HG02973 (cell line): Measurements from ENCODE around the gene SLC18A3.

Experiments
- ATAC-seq: cut with Tn5 transposase; IDR thresholded peaks from one replicate; pipeline ENCODE4 v1.9.1; 2021; ENCODE audit warnings: moderate library complexity; ENCODE audit not compliant: unreplicated experiment

Gene SLC18A3

DNA sequence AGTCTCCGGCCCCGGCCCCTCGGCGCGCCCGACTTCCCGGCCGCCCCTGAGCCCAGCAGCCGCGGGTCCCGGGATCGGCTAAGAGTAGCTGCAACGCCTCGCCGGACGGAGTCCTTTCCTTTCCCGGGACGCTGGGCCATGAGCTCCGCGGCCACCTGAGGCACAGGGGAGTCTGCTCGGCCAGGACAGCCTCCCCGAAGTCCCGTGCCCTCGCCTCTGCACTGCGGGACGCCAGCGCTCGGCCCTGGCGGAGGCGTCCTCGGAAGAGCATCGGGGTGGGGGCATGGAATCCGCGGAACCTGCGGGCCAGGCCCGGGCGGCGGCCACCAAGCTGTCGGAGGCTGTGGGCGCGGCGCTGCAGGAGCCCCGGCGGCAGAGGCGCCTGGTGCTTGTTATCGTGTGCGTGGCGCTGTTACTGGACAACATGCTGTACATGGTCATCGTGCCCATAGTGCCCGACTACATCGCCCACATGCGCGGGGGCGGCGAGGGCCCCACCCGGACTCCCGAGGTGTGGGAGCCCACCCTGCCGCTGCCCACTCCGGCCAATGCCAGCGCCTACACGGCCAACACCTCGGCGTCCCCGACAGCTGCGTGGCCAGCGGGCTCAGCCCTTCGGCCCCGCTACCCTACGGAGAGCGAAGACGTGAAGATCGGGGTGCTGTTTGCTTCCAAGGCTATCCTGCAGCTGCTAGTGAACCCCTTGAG, 502 bp downstream of the SLC18A3 start:
- no peak for ATAC-seq

DNA sequence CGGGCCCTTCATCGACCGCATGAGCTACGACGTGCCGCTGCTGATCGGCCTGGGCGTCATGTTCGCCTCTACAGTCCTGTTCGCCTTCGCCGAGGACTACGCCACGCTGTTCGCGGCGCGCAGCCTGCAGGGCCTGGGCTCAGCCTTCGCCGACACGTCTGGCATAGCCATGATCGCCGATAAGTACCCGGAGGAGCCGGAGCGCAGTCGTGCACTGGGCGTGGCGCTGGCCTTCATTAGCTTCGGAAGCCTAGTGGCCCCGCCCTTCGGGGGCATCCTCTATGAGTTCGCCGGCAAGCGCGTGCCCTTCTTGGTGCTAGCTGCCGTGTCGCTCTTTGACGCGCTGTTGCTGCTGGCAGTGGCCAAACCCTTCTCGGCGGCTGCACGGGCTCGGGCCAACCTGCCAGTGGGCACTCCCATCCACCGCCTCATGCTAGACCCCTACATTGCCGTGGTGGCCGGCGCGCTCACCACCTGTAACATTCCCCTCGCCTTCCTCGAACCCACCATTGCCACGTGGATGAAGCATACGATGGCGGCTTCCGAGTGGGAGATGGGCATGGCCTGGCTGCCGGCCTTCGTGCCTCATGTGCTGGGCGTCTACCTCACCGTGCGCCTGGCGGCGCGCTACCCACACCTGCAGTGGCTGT, 1.2 kb downstream of the SLC18A3 start:
- ATAC-seq: no peak

DNA sequence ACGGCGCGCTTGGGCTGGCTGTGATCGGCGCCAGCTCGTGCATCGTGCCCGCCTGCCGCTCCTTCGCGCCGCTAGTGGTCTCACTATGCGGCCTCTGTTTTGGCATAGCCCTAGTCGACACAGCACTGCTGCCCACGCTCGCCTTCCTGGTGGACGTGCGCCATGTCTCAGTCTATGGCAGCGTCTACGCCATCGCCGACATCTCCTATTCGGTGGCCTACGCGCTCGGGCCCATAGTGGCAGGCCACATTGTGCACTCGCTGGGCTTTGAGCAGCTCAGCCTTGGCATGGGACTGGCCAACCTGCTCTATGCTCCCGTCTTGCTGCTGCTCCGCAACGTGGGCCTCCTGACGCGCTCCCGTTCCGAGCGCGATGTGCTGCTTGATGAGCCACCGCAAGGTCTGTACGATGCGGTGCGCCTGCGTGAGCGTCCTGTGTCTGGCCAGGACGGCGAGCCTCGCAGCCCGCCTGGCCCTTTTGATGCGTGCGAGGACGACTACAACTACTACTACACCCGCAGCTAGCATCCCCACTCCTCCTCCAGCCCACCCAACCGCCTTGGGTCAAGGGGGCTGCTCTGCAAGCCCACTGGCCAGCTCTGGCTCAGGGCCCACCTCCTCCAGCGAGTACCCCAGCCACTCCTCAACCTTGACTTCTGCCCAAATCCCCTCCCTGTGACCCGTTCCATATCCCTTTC, 1.9 kb downstream of the SLC18A3 start:
- ATAC-seq: no peak

DNA sequence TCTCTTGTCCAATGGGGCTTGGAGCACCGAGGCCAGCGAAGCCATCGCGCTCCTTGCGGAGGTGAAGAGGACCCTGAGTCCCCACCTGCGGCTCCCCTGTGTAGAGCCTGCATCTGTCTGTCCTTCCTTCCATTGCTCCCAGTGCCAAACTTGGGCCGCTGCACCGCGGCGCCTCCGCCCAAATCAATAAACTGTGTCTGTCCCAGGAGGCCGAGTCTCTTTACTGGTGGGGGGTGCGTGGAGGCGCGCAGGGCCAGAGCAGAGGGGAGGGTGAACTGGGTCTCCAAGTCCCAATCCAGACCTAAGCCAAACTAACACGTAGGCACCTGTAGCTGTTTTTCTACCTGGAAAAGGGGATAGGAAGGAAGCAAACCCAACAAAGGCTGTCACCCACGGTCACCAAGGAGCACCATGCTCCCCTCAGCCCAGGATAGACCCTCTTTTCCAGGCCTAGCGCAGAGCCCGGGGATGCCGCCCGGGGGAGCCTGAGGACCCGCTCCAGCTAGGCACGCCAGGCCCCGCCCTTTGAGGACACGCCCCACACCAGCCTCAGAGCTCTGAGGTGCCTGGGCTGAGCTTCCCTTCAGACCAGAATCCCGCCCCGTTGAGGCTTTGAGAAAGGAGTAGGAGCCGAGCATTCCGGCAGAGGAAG, 2.5 kb downstream of the SLC18A3 start:
- no peak for ATAC-seq

DNA sequence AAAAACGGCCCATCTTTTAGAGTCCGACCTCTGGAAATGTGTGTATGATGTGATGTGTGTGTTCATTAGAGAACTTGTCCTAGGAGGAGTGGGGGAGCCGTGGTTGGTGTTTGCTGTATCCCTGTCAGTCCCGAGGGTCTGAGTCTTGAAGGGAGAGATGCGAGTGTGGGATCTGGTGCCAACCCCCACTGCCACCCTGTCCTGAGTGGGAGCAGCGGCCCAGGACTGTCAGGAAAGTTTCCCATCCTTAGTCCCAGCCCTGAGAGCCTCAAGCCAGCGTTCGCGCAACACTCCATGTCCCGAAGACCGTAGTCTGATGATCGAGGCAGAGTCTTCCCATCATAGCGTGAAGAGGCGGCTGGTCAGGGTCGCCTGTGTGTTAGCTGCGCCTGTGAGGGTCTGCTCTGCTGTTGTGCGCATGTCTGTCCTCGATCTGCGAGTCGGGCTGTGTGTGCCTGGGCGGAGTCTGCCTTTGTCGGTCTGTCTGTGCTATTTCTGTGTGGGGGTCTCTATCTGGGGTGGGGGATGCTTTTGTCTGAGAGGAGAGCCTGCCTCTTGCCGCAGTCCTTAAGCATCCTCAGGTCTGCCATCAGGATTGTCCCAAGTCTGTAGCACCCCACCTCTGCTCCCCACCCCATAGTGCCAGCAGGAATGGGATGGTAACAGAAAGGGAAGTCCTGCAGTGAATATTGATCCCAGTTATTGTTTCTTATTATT, 3.2 kb downstream of the SLC18A3 start:
- no peak for ATAC-seq

DNA sequence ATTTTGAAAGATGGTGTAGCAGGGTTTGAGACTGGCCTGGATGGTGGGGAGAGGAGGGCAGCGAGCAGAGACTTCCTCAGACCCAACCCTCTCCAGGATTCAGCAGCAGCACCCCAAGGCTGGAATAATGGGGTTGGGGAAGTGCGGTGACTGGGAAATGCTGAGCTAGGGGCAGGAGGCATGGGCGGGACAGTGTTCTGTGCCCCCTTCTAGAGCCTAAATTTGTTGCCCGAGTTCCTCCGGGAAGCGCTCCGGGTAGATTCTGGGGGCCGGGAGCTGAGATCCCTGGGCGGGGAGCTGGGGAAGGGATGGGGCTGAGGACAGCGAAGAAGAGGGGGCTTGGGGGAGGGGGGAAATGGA, 3.8 kb downstream of the SLC18A3 start, which contains the start of gene CHAT:
Gene CHAT (plus strand): TSS at position 156 of the 360 bp plus-strand sequence. CDS start 153 bp downstream, at position 309.
- ATAC-seq: no peak

DNA sequence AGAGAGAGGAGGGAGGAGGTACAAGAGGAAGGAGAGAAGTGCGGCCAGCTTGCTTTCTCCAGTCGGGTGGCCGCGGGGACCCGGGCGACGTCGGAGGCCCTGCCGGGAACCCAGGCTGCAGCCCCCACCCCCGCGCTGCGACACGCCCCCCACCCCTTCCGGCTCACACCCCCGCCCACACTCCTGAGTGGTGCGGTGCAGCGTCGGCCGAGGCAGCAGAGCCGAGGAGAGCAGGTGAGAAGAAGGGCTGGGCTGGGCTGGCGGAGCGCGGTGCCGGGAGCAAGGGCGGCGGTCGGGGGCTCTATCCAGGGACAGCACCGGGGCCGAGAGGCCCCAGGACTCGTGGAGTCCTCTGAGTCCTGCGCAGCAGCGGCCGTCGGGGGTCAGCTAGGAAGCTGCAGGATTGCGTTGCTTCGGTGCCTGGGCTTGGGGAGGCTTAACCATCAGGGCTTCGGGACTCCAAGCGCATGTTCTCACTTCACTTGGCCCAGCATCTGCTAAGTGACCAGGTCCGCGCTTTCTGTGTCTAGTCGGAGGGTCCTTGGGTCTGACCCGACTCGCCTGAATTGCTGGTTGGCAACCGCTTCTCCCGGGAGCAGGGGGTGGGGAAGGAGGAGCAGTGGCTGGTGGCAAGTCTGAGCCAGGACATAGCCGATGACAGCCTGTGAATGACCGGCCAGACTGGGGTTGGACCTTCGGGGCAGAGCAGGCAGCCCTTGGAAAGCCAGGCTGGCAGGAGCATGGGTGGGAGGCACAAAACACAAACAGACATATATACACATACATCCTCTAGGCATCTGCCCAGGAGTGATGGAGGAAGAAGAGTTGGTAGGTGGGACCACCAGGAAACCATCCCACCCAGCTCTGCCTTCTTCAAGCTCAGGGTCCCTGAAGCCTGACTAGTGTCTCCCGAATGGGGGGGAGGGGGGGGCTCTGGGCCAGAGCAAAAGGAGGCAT, 4.4 kb downstream of the SLC18A3 start:
- ATAC-seq: no peak

DNA sequence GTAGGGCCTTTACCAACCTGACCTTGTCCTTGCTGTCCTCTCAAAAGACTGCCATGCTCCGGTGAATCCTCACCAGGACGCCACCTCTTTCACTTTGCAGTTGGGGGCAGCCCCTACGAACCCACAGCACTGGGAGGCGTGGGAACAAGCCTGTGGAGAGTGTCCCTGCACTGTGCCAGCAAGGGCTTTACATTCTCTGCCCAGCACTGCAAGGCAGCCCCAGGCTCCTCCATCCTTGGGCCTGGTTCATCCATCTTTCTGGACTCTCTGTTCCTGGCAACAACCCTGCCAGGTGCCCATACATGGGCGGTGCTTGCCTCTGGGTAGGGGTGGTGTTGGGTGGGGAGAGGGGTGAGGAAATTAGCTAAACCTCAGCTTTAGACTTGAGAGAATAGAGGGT, 5.1 kb downstream of the SLC18A3 start:
- no peak for ATAC-seq

DNA sequence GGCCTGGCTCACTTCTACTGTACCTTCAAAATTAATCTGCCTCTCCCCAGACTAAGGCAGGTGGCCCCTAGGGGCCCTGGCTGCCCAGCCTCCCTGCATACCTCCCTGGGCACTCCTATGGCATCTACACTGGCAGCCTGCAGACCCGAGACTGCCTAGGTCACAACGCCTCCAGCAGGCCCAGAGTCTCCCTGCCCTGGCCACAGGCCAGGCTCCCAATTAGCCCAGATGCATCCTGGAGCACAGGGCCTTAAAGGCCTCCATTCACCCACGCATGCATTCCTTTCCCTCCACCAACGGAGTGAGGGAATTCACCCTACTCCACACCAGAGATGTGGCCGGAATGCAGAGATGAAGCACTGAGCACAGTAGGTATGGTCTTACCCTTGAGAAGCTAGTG, 5.6 kb downstream of the SLC18A3 start:
- no peak for ATAC-seq

DNA sequence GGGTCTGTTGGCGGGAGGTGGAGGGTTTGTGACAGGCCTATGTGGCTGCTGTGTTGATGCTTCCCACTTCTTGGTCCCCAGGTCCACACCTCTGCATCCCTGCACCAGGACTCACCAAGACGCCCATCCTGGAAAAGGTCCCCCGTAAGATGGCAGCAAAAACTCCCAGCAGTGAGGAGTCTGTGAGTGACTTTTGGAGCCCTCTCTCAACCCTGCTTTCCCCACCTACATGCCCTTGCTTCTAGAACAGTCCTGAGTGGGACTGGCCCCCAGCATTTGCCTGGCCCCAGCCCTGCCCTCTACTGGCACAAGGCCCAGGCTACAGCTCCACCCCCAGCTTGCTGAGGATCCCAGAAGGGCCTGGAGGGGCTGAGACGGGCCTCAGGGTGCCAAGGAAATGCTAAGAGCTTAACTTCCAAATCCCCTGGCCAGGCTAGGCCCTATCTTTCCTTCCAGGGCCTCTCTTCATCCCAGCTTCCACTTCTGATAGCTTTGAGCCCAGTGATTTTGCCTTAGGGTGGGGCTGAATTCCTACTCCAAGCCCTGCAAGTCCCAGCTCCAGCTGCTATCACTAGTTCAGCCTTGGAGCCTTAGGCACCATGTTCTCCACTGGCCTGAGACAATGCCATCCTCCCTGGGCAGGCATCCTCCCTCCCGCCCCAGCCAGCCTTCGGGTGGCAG, 6.5 kb downstream of the SLC18A3 start:
- ATAC-seq: no peak

DNA sequence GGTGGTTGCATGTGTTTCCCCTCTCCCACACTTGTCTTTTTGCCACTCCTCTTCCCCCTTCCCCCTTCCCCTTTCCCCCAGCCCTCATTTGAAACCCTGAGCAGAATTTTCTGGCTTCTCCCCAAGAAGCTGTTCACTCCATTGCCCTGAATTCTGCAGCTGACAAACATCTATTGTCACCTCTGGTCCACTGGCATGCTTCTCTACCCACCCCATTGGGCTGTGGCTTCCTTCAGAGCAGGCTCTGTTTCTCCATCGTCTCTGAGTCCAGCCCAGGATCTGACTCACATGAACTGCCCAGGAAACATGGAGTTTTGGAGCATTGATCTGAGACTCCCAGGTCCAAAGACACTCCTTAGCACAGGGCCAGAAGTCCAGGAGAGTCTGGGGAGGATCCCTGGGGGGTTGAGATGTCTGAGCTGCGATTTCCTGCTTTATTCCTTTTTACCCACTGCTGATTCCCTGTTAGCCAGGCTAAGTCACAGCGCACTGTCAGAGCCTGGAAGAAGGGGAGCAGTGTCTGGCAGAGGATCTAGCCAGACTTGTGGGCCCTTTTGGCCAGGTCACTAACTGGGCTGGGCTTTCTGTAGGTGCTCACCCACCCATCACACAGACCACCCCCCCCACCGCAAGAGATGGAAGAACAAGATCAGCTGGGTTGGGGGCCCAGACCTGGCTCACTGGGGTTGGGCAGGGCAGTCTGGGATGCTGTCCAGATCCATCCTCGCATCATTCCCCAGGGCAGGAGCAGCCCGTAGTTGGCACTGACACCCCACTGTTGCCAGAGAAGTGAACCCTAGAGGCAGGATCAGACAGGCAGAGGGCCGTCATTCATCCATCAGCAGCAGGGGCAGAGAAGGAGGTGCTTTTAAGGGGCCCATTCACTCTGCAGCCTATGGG, 7.3 kb downstream of the SLC18A3 start:
- no peak for ATAC-seq

DNA sequence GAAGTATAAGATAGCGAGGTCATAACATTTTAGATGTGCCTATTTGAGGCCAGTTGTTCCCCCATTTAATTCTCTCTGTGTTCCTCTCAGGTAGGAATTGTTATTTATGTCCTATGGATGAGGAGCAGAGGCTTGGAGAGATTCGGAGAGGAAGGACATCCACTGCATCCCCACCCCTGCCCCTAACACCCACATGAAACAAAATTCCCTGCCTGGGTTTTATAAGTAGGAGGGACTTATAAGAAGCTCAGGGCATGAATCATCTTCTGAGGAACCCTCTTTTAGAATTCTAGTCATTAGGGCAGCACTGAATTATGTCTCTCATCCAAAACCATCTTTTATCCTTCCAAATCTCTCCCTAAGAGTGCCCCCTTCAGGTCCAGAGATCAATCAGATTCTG, 8.7 kb downstream of the SLC18A3 start:
- no peak for ATAC-seq

DNA sequence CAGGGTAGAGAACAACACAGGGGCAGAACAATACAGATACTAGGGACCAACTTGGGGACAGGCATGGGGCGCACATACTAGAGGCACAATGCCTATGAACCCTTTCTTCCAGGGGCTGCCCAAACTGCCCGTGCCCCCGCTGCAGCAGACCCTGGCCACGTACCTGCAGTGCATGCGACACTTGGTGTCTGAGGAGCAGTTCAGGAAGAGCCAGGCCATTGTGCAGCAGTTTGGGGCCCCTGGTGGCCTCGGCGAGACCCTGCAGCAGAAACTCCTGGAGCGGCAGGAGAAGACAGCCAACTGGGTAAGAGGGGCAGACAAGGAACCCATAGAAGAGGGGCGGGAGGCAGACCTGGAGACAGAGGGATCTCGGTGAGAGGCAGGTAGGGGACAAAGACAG, 9.5 kb downstream of the SLC18A3 start:
- ATAC-seq: no peak

DNA sequence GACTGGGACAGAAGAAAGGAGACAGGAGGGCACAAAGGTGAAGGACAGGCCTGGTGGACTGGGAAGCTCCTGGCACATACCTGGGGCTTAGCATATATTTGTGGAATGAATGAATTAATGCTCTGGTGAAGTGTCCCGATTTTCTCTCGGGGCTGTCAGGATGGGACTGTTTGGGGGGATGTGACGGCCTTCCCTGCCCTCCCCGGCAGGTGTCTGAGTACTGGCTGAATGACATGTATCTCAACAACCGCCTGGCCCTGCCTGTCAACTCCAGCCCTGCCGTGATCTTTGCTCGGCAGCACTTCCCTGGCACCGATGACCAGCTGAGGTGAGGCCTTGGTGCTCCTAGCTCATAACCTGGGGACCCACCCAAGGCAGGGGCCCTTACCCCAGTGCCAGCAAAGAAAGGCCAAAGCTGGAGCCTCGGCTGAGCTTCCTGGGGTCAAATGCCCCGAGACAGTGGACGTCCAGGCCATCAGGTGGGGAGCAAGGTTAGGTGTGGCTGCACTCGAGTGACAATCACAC, 10.2 kb downstream of the SLC18A3 start:
- no peak for ATAC-seq

DNA sequence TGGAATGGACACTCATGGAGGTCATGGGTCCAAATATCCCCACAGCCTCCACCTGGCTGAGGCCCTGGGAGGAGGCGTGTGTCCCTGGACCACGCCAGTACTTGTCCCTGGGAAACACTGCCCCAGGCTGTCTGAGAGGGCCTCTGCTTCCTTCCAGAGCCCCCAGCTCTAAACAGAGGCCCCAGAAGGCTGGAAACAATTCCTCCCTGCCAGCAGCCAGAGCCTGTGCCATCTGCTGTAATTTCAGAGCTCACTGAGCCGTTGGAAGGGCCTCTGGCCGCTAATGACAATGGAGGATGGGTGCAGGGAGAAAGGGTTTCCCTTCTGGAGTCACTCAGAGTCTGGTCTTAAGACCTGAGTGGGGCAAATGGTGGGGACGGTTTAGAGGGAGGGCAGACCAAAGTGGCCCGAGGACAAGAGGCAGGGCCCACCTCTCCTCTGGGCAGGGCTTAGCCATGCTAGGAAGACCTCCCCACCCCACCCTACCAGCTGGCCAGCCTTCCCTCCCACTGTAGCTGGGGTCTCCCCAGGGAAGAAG, 10.8 kb downstream of the SLC18A3 start:
- ATAC-seq: no peak

DNA sequence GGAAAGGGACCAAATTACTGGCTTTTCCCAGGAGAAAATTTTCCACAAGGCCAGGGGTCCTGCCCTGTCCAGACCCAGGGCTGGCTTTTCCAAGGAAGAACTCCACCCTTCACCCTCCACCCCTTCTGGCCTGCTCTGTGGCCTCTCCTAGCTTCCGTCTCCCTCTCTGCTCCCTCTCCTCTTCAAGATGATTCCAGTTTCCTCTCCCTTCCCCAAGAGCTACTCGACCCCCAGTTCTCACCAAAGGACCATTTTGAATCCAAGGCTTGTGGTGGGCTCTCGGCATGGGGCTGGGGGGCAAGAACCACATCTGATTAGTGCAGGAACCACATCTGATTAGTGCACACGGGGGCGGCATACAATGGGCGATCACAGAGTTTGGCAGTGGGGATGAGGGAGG, 11.5 kb downstream of the SLC18A3 start:
- ATAC-seq: no peak

DNA sequence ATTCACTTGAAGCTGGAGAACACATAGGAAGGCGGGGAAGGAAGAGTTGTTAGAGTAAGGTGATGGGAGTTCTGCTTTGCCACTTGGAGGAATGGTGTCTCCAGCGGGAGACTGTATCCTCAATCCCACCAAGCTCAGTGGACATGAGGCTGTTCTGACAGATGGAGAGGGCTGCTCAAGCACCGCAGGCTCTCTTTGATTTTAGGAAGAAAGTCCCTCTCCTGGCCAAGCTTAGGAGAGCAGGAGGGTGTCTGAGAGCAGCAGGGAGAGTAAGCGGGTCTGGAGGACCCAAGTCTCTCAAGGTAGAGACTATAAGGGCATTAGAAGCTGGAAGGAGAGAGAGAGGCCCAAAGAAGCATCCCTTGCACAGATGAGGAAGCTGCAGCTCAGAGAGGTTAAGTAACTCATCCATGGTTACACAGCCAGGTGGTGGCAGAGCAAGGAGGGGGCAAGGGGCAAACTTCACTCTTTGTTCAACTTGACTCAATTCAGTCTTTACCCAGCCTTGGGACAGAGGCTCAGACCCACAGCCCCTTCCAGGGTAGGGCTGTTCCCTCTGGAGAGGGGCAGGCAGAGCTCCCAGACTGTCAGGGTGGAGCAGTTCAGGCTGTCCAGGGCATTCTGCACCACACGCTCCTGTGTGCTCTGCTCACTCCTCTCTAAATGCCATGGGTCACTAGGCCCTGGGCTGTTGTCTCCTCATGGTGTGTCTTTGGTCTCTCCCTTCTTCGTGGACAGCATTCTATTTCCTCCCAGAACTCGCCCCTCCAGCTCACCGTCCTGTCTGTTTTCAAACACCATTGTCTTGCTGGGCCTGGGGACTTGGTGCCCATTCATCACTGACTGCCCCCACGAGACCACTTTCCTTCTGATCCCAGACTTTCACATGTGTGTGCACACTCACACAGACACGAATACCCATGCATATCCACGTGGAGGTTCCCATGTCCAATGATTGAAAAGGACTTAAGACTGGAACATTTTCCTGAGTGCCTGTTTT, 12.6 kb downstream of the SLC18A3 start:
- ATAC-seq: no peak
